Left ventricle myocardium inferior (tissue), 1 donor: ENCODE results near the gene DHRS7B. TPM values are rescaled to one million over a fixed set of nuclear protein-coding genes. Genes with fewer than 3 reads are reported as not detected.
"Not testable (repeated sequence)": the region's sequence is repeated elsewhere in the genome, so short reads cannot be mapped to it uniquely, and the experiment has no call there.

Source experiments
- DNase-seq: peaks from one replicate; pipeline ENCODE4 v3.0.0-alpha.2; 2020
- H3K27ac ChIP-seq: fragments of 200-600 bp; replicated peaks from 2 replicates; pipeline ENCODE4 v1.8.0; 2021
- H3K27me3 ChIP-seq: fragments of 200-600 bp; 2 replicates; pipeline ENCODE4 v1.8.0; 2021; ENCODE audit warnings: low read depth
- H3K36me3 ChIP-seq: fragments of 200-600 bp; 2 replicates; pipeline ENCODE4 v1.8.0; 2021
- H3K4me1 ChIP-seq: fragments of 200-600 bp; 2 replicates; pipeline ENCODE4 v1.8.0; 2021
- H3K4me3 ChIP-seq: fragments of 200-600 bp; 2 replicates; pipeline ENCODE4 v1.8.0; 2021; ENCODE audit warnings: mild to moderate bottlenecking, moderate library complexity
- H3K9me3 ChIP-seq: fragments of 200-600 bp; replicated peaks from 2 replicates; pipeline ENCODE4 v1.8.0; 2021
- intact Hi-C: fragments of 100-400 bp; cut with micrococcal nuclease; formaldehyde crosslinking; loops from one replicate; pipeline ENCODE4 v1.11.0; 2022
- long read RNA-seq: library from polyadenylated mRNA; unstranded; transcript quantifications from one replicate; pipeline ENCODE4 v2.0.0, GENCODE V29; 2021
- total RNA-seq: library from RNA; stranded (reverse); fragmentation: NEBNext Ultra II Directional; extraction: Animal tissue kit (Norgen Biotek cat#: 25700); gene quantifications from one replicate; pipeline ENCODE4 v1.2.1, GENCODE V29; 2021
- TF ChIP-seq, protein P1 (sequence below): fragments of 200-600 bp; IDR thresholded peaks from 2 replicates; pipeline ENCODE4 v1.8.0; 2021; ENCODE audit warnings: antibody characterized with exemption, mild to moderate bottlenecking, borderline replicate concordance
- donor health status: DM: no; HTN: yes; CAD: no; lungs with severe emphysema.

DHRS7B gene, protein sequence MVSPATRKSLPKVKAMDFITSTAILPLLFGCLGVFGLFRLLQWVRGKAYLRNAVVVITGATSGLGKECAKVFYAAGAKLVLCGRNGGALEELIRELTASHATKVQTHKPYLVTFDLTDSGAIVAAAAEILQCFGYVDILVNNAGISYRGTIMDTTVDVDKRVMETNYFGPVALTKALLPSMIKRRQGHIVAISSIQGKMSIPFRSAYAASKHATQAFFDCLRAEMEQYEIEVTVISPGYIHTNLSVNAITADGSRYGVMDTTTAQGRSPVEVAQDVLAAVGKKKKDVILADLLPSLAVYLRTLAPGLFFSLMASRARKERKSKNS
- 33.4 TPM for total RNA-seq
- long read RNA-seq, transcript DHRS7B-202 (7 exons, 2,175 nt) = major isoform, 13 of 37 reads
- long read RNA-seq, partial matches to known transcripts = 0 of 37 reads
- long read RNA-seq, other reads (novel, unspliced or antisense) = 23 of 37 reads

DNA sequence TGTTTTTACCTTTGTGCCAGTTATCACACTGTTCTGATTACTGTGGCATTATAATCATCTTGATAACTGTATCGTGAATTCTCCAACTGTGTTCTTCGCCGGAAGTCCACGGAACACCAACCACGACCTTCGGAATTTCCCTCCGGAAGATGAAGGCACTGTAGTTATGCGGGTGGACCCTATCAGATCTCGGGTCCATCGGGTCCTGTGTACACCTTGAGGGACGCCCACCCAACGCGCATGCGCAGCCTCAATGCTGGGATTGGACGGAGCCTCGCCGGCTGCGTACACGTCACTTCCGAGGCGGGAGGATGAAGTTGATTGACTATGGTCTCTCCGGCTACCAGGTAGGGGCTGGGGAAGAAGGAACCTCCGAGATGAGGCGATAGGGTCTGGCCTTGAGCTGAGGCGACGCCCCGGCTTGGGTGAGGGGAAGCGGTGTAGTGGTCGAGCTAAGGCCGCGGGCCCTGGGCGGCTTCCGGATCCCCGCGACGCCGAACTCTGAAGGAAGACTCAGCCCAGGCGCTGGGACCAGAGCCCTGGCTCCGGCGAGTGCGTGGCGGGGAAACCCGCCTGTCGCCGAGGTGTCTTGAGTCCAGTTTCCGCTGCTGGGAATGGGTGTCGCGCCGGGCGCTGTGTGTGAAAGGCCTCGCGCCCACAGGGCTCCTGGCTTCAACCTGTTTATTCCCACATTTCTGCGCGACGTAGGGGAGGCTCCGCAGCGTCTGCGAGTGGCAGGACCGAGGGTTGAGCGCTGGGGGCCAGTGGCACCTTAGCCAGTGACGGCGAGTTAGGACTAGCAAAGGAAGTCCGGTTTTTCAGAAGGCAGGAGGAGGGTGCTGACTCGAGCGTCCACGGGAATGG is at the start of gene DHRS7B:
Gene DHRS7B, plus strand, starts transcription at position 320 of the 864 bp plus-strand sequence. Its CDS starts 8 bp downstream, at position 328.
- H3K9me3 ChIP-seq = no peaks in the 10 kb centered on the region
- peaks cover 46% of the 10 kb centered on the region for H3K4me1 ChIP-seq
- H3K27ac ChIP-seq = peak within 1 kb of the TSS; percentile 93
- H3K27me3 ChIP-seq = no peaks in the 10 kb centered on the region
- H3K36me3 ChIP-seq = no peaks in the 10 kb centered on the region
- peak within 1 kb of the TSS; percentile 90 for H3K4me3 ChIP-seq
- intact Hi-C loops = loop anchor here (5.0 kb wide), 1 partner anchor 85 kb away; the partner anchor contains the start of gene USP22
- peak; percentile 96 for DNase-seq
- TF ChIP-seq, protein P1, sequence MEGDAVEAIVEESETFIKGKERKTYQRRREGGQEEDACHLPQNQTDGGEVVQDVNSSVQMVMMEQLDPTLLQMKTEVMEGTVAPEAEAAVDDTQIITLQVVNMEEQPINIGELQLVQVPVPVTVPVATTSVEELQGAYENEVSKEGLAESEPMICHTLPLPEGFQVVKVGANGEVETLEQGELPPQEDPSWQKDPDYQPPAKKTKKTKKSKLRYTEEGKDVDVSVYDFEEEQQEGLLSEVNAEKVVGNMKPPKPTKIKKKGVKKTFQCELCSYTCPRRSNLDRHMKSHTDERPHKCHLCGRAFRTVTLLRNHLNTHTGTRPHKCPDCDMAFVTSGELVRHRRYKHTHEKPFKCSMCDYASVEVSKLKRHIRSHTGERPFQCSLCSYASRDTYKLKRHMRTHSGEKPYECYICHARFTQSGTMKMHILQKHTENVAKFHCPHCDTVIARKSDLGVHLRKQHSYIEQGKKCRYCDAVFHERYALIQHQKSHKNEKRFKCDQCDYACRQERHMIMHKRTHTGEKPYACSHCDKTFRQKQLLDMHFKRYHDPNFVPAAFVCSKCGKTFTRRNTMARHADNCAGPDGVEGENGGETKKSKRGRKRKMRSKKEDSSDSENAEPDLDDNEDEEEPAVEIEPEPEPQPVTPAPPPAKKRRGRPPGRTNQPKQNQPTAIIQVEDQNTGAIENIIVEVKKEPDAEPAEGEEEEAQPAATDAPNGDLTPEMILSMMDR = no peak

DNA sequence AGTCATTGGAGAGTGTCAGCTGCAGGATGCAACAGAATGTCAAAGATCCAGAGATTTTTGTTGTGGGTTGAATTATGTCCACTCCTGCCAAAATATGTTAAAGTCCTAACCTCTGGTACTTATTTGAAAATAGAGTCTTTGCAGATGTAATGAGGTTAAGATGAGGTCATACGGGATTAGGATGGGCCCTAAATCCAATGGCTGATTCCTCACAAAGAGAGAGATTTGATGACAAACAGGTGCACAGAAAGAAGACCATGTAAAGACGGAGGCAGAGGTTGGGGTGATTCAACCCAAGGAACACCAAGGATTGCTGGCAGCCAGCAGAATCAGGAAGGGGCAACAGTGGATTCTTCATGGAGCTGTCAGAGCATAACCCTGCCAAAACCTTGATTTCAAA is 49.5 kb upstream of the DHRS7B start:
- DNase-seq = no peak
- peaks cover 4% of the 10 kb centered on the region for H3K4me1 ChIP-seq
- TF ChIP-seq, protein P1 = no peak
- intact Hi-C loops = no loop called here
- H3K27me3 ChIP-seq = peaks cover 8% of the 10 kb centered on the region
- no peak overlapping the region for H3K27ac ChIP-seq
- no peaks in the 10 kb centered on the region for H3K36me3 ChIP-seq
- no peaks in the 10 kb centered on the region for H3K9me3 ChIP-seq
- H3K4me3 ChIP-seq = no peak overlapping the region

DNA sequence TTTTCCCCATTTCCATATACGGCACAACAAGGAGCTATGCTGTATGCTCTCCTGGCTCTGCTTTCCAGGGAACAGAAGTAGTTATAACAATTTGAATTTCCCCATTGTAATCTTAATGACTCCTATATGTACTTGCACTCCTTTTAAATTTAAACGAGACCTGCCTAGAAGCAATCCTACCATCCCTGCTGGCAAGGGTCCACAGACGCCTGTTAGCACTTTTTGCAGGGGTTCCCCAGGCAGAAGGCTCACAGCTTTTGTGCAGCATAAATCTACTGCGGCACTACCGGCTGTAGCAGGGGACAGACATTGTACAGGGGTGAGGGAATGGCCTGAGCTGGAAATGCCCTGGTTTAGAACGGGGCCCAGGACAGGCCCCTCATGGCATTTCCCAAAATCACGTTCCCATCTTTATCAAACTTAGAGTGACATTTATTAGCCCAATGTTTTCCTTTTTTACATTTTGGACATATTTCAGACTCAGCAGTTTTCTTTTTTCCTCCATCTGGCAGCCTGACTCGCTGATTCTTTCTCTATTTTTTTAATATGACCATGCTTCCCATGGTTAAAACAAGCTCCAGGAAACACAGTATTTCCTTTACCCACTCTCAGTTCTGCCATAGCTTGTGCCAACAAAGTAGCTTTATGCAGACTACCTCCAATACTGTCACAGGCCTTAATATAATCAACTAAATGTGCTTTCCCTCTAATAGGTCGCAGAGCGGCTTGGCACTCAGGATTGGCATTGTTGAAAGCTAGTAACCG is 48.6 kb upstream of the DHRS7B start:
- no peak overlapping the region for H3K4me3 ChIP-seq
- no peak overlapping the region for H3K27ac ChIP-seq
- DNase-seq = no peak

DNA sequence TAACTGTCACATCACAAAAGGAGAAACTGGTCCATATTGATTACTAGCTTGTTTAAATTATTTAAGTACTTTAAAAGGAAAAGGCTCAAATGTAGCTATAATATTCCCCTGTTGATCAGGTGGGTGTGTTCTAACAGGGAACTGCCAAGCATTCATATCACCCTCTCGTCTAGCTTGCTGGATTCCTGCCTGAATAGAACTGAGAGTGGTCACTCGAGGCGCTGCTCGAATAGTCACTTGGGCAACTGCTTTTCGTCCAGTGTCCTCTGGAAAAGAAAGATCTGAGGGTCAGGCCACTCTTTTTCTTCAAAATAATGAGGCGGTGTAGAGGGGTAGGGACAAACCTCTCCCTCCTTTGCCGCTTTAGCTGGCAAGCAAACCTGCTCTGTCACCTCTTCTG is 47.6 kb upstream of the DHRS7B start:
- H3K27me3 ChIP-seq = peaks cover 8% of the 10 kb centered on the region
- no peaks in the 10 kb centered on the region for H3K36me3 ChIP-seq
- intact Hi-C loops = no loop called here
- no peak overlapping the region for H3K27ac ChIP-seq
- peaks cover 4% of the 10 kb centered on the region for H3K4me1 ChIP-seq
- TF ChIP-seq, protein P1 = no peak
- DNase-seq = no peak
- H3K9me3 ChIP-seq = no peaks in the 10 kb centered on the region
- H3K4me3 ChIP-seq = no peak overlapping the region

More for the DNA sequence above, 48.6 kb upstream of the DHRS7B start:
- Histone ChIP-seq H3K36me3 (no peaks in the 10 kb centered on the region), H3K9me3 (no peaks in the 10 kb centered on the region), H3K27me3 (peaks cover 8% of the 10 kb centered on the region), H3K4me1 (peaks cover 4% of the 10 kb centered on the region)
- intact Hi-C loops = no loop called here
- TF ChIP-seq, protein P1 = no peak

DNA sequence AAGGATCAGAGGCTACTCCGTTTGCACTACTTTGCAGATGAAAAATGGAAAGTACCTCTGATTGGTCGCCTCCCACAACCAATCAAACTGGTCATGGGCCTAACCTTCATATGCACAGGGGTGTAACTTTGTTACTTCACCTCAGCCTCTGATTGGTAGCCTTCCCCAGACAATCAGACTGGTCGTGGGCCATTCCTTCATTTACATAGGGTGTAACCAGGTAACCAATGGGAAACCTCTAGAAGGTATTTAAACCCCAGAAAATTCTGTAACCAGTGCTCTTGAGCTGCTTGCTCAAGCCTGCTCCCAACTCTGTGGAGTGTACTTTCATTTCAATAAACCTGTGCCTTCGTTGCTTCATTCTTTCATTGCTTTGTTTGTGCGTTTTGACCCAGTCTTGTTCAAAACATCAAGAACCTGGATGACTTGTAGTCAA is 44.7 kb upstream of the DHRS7B start:
- no peak for DNase-seq
- Histone ChIP-seq H3K27me3 (peaks cover 24% of the 10 kb centered on the region), H3K36me3 (no peaks in the 10 kb centered on the region), H3K4me3 (no peak overlapping the region), H3K9me3 (no peaks in the 10 kb centered on the region), H3K4me1 (no peaks in the 10 kb centered on the region), H3K27ac (no peak overlapping the region)
- intact Hi-C loops = no loop called here
- TF ChIP-seq, protein P1 = no peak

DNA sequence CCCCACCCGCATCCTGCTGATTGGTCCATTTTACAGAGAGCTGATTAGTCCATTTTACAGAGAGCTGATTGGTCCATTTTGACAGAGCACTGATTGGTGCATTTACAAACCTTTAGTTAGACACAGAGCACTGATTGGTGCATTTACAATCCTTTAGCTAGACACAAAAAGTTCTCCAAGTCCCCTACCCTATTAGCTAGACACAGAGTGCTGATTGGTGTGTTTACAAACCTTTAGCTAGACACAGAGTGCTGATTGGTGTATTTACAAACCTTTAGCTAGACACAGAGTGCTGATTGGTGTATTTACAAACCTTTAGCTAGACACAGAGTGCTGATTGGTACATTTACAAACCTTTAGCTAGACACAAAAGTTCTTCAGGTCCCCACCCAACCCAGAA is 41.5 kb upstream of the DHRS7B start:
- H3K27ac ChIP-seq, intact Hi-C loops, H3K4me3 ChIP-seq, DNase-seq, H3K9me3 ChIP-seq, H3K36me3 ChIP-seq, H3K4me1 ChIP-seq: not testable (repeated sequence)
- H3K27me3 ChIP-seq = peaks cover 22% of the 10 kb centered on the region
